Omental fat pad (tissue), 4 donors: ENCODE results near the gene DOCK4. TPM values are rescaled to one million over a fixed set of nuclear protein-coding genes. Genes with fewer than 3 reads are reported as not detected.

Source experiments
- ATAC-seq: fragments of 150-250 bp; one replicate; pipeline ENCODE4 v1.9.1; 2016; ENCODE audit warnings: mild to moderate bottlenecking, moderate library complexity; ENCODE audit not compliant: low FRiP score
- DNase-seq: peaks from one replicate; pipeline ENCODE4 v3.0.0-alpha.2; 2019; ENCODE audit warnings: low spot score
- CTCF ChIP-seq, 3 donors: fragments of 450-650 bp; IDR thresholded peaks; one replicate each; pipeline ENCODE4 v1.5.1; 2016 to 2017; ENCODE audit warnings: antibody characterized with exemption in 3 of 3, mild to moderate bottlenecking in 3 of 3, moderate library complexity in 2 of 3
- total RNA-seq, 4 donors: library from RNA; depleted of rRNA; stranded (reverse); fragments of >200 nt; gene quantifications; one replicate each; pipeline ENCODE4 v1.1.0, GENCODE V29; 2016

DOCK4 gene
- total RNA-seq, 4 donors from 2014 or later, result 47.5 to 86.9 (median 59.7) TPM

- DNase-seq (no peak), ATAC-seq (no peak)
- TF ChIP-seq CTCF (IDR thresholded peaks at IDR 0.05), result no peak
Measured at GRCh38 chr7:112248598-112248997, 42.4 kb upstream of the DOCK4 start.

GRCh38 chr7:112238852-112239610 lies 32.8 kb upstream of the DOCK4 start:
- no peak for TF ChIP-seq CTCF (IDR thresholded peaks at IDR 0.05)
- ATAC-seq, result no peak
- no peak for DNase-seq

GRCh38 chr7:112238330-112238729 lies 32.1 kb upstream of the DOCK4 start:
- TF ChIP-seq CTCF (IDR thresholded peaks at IDR 0.05), result no peak
- no peak for DNase-seq
- no peak for ATAC-seq

- no peak for DNase-seq
- TF ChIP-seq CTCF (IDR thresholded peaks at IDR 0.05), result no peak
- no peak for ATAC-seq
Measured at GRCh38 chr7:112236597-112236996, 30.4 kb upstream of the DOCK4 start.

- no peak for TF ChIP-seq CTCF (IDR thresholded peaks at IDR 0.05)
- no peak for DNase-seq
- no peak for ATAC-seq
Measured at GRCh38 chr7:112234147-112234546, 27.9 kb upstream of the DOCK4 start.

GRCh38 chr7:112233048-112233697 lies 27.0 kb upstream of the DOCK4 start:
- no peak for TF ChIP-seq CTCF (IDR thresholded peaks at IDR 0.05)
- DNase-seq (no peak), ATAC-seq (no peak)
